ENCODE results near the gene DCAKD.
A peak's percentile ranks its signal among the peaks of the same experiment; 100 is the strongest.

Gene DCAKD, protein sequence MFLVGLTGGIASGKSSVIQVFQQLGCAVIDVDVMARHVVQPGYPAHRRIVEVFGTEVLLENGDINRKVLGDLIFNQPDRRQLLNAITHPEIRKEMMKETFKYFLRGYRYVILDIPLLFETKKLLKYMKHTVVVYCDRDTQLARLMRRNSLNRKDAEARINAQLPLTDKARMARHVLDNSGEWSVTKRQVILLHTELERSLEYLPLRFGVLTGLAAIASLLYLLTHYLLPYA

DNA sequence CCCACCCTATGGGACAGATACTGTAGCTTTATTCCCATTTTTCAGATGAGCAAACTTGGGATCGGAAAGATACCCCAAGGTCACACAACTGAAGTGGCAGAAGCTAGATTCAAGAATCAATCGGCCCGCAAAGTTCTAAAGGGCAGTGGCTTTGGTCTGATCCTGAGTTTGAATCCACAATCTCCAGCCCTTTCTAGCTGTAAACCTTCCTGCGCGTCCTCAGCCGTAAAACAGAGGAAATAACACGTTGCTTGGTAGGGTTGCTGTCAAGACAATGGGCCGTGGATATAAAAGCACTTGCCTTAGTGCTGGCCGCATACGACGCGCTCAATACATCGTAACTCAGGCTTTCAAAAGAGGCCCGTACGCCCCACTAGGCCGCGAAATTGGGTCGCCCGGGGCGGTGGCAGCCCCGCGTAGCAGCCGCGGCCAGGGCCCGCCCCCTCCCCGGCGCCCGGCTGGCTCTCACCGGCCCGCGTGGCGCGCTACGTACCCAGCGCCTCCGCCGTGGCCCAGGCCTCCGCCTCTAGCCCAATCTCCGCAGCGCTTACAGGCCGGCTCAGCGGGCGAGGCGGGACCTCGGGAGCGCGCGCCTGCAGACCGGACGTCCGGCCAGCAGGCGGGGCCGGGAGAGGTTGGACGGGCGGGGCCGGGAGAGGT lies at the start of gene DCAKD:
TSS of gene DCAKD (minus strand) at position 573 of the 660 bp plus-strand sequence. CDS start 16,747 bp downstream, outside the sequence.
- TF ChIP-seq ZNF565 (CRISPR knock-in tag; conservative IDR thresholded peaks at IDR 0.05; ENCODE audit: low read depth) (no peak), SNAI2 (CRISPR knock-in tag; IDR thresholded peaks at IDR 0.05) (no peak), ZNF70 (CRISPR knock-in tag; IDR thresholded peaks at IDR 0.05) (no peak)
- TF ChIP-seq, protein P1, sequence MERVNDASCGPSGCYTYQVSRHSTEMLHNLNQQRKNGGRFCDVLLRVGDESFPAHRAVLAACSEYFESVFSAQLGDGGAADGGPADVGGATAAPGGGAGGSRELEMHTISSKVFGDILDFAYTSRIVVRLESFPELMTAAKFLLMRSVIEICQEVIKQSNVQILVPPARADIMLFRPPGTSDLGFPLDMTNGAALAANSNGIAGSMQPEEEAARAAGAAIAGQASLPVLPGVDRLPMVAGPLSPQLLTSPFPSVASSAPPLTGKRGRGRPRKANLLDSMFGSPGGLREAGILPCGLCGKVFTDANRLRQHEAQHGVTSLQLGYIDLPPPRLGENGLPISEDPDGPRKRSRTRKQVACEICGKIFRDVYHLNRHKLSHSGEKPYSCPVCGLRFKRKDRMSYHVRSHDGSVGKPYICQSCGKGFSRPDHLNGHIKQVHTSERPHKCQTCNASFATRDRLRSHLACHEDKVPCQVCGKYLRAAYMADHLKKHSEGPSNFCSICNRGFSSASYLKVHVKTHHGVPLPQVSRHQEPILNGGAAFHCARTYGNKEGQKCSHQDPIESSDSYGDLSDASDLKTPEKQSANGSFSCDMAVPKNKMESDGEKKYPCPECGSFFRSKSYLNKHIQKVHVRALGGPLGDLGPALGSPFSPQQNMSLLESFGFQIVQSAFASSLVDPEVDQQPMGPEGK (CRISPR knock-in tag; IDR thresholded peaks at IDR 0.05; ENCODE audit: borderline replicate concordance), result no peak
- ATAC-seq, result peak; percentile 100

DNA sequence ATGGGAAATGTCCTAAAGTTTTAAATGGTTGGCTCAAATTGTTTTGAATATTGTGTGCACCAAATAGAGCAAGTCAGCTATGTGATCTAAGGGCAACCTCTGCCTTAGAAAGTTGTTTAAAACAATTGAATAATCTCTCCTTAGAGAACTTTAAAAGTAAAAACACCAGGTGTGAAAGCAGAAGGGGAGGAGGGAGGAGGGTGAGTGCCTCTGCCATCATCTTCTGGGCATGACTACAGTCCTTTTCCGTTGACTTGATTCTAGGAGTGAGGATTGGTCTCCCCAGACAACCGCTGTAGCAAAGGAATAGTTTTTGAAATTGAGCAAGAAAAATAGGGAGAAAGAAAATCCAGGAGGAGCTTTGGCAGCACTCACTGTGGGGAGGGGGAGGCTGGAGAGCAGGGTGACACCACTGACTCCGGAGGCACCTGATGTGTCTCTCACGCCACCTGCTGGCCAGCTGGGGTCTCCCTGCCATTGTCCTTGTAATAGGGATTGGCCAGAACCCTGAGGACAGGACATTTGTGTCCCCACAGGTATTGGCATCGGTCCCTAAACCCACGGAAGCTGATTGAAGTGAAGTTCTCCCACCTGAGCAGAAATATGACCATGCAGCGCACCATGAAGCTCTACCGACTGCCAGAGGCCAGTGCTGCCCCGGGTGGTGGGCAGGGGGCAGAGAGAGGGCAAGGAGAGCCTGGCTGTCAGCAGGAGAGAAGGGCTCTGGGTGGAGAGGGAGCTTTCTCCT lies 47.6 kb upstream of the DCAKD start:
- TF ChIP-seq ZNF70 (CRISPR knock-in tag; IDR thresholded peaks at IDR 0.05) (no peak), PPARA (CRISPR knock-in tag; IDR thresholded peaks at IDR 0.05; ENCODE audit: borderline replicate concordance) (no peak), ZFP3 (CRISPR knock-in tag; IDR thresholded peaks at IDR 0.05) (no peak), OSR1 (CRISPR knock-in tag; IDR thresholded peaks at IDR 0.05) (no peak), ARNTL (CRISPR knock-in tag; IDR thresholded peaks at IDR 0.05; ENCODE audit: borderline replicate concordance, low read depth) (no peak)
- peak; percentile 92 for ATAC-seq

DNA sequence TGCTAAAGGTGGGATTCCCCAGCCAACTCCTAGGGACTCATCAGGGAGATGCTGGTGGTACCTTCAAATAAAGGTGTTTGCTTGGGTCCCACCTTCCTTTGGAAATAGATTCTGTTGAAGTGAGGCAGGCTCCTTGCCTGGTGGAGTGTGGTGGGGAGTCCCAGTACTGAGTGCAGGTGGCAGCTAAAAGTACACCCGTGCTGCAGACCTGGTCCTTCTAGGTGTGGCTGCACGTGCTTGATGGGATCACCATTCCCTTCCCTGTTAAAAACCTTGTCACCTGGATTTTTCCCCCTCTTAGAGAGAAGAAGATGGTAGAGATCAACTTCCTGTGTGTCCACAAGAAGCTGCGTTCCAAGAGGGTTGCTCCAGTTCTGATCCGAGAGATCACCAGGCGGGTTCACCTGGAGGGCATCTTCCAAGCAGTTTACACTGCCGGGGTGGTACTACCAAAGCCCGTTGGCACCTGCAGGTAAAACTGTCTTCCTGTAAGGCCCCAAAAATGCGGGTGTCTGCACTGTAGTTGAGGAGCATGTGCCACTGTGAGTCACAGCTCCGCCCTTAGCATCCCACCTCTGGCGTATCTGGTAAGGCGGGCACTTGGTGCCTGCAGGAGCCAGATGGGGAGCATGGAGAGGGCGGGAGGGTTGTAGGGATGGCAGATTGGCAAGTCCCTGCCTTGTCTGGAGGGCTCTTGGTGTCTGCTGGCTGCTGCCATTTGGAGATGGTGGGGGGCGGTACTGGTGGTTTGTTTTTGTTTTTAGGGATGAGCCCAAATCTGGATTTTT lies 46.8 kb upstream of the DCAKD start:
- TF ChIP-seq ZFP30 (CRISPR knock-in tag; IDR thresholded peaks at IDR 0.05) (no peak), ZNF70 (CRISPR knock-in tag; IDR thresholded peaks at IDR 0.05) (no peak), BACH2 (CRISPR knock-in tag; IDR thresholded peaks at IDR 0.05; ENCODE audit: borderline replicate concordance) (no peak), SNAI2 (CRISPR knock-in tag; IDR thresholded peaks at IDR 0.05) (no peak), TCF4 (CRISPR knock-in tag; IDR thresholded peaks at IDR 0.05; ENCODE audit: borderline replicate concordance) (no peak)
- TF ChIP-seq, protein P1 (CRISPR knock-in tag; IDR thresholded peaks at IDR 0.05; ENCODE audit: borderline replicate concordance), result no peak
- TF ChIP-seq, protein P2, sequence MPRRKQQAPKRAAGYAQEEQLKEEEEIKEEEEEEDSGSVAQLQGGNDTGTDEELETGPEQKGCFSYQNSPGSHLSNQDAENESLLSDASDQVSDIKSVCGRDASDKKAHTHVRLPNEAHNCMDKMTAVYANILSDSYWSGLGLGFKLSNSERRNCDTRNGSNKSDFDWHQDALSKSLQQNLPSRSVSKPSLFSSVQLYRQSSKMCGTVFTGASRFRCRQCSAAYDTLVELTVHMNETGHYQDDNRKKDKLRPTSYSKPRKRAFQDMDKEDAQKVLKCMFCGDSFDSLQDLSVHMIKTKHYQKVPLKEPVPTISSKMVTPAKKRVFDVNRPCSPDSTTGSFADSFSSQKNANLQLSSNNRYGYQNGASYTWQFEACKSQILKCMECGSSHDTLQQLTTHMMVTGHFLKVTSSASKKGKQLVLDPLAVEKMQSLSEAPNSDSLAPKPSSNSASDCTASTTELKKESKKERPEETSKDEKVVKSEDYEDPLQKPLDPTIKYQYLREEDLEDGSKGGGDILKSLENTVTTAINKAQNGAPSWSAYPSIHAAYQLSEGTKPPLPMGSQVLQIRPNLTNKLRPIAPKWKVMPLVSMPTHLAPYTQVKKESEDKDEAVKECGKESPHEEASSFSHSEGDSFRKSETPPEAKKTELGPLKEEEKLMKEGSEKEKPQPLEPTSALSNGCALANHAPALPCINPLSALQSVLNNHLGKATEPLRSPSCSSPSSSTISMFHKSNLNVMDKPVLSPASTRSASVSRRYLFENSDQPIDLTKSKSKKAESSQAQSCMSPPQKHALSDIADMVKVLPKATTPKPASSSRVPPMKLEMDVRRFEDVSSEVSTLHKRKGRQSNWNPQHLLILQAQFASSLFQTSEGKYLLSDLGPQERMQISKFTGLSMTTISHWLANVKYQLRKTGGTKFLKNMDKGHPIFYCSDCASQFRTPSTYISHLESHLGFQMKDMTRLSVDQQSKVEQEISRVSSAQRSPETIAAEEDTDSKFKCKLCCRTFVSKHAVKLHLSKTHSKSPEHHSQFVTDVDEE (CRISPR knock-in tag; IDR thresholded peaks at IDR 0.05), result no peak
- ATAC-seq, result no peak

DNA sequence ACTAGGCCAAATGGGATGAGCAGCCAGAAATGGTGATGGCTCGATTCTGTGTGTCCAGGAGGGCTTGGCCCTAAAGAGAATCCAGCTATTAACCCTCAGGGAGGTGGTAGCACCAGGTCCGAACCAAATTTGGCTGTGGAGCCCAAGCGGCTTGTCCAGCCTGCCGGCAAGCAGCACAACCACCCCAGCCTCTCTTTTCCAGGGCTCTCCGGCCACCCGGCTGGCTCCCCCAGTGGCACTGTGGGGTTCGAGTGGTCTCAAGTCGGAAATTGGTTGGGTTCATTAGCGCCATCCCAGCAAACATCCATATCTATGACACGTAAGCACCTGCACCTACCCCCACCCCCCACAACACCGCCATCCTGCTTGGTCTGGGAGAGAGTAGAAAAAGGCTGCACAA lies 45.5 kb upstream of the DCAKD start:
- TF ChIP-seq ZNF565 (CRISPR knock-in tag; conservative IDR thresholded peaks at IDR 0.05; ENCODE audit: low read depth) (no peak), PPARA (CRISPR knock-in tag; IDR thresholded peaks at IDR 0.05; ENCODE audit: borderline replicate concordance) (no peak), ZC3H10 (CRISPR knock-in tag; IDR thresholded peaks at IDR 0.05) (no peak), ZFP30 (CRISPR knock-in tag; IDR thresholded peaks at IDR 0.05) (no peak)
- TF ChIP-seq, protein P2 (CRISPR knock-in tag; IDR thresholded peaks at IDR 0.05), result no peak
- no peak for ATAC-seq

All from SK-N-SH treated with all-trans-retinoic acid at 6 μM for 48 hours (cell line).